Liver (tissue), 9 donors: ENCODE data around the gene ARL4D. TPM values are rescaled to one million over a fixed set of nuclear protein-coding genes. Genes with fewer than 3 reads are reported as not detected.
A peak's percentile ranks its signal among the peaks of the same experiment; 100 is the strongest.

Source experiments
- DNase-seq: peaks from one replicate; pipeline ENCODE4 v3.0.0-alpha.2; 2017; ENCODE audit warnings: low spot score
- H3K27ac ChIP-seq, 2 donors: one replicate each; pipeline ENCODE4 v1.7.0; 2013; ENCODE audit warnings: inconsistent platforms in 2 of 2, low read length in 2 of 2, control low read depth in 1 of 2, low read depth in 1 of 2, mild to moderate bottlenecking in 1 of 2
- H3K27me3 ChIP-seq, 4 donors: one replicate each; pipeline versions ENCODE4 v1.6.1 to v1.7.0; 2013; ENCODE audit warnings: low read length in 3 of 4, inconsistent platforms in 1 of 4, mild to moderate bottlenecking in 1 of 4, moderate library complexity in 1 of 4; ENCODE audit not compliant: control insufficient read depth in 4 of 4, insufficient read depth in 4 of 4
- H3K36me3 ChIP-seq, 4 donors: one replicate each; pipeline versions ENCODE4 v1.6.1 to v1.7.0; 2013; ENCODE audit warnings: low read length in 3 of 4, mild to moderate bottlenecking in 3 of 4, low read depth in 1 of 4, moderate library complexity in 1 of 4; ENCODE audit not compliant: control insufficient read depth in 4 of 4, insufficient read depth in 3 of 4
- H3K4me1 ChIP-seq, 4 donors: one replicate each; pipeline versions ENCODE4 v1.6.1 to v1.7.0; 2013; ENCODE audit warnings: low read length in 3 of 4, mild to moderate bottlenecking in 3 of 4, moderate library complexity in 1 of 4; ENCODE audit not compliant: control insufficient read depth in 4 of 4, insufficient read depth in 4 of 4
- H3K4me3 ChIP-seq, 3 donors: one replicate each; pipeline versions ENCODE4 v1.6.1 to v1.7.0; 2013; ENCODE audit warnings: low read length in 3 of 3, control low read depth in 1 of 3, low read depth in 1 of 3, mild to moderate bottlenecking in 1 of 3
- H3K9ac ChIP-seq, 2 donors: one replicate each; pipeline ENCODE4 v1.7.0; 2013; ENCODE audit warnings: low read length in 2 of 2, mild to moderate bottlenecking in 2 of 2, moderate library complexity in 2 of 2, control low read depth in 1 of 2, low read depth in 1 of 2
- H3K9me3 ChIP-seq, 4 donors: one replicate each; pipeline versions ENCODE4 v1.6.1 to v1.7.0; 2013; ENCODE audit warnings: low read length in 3 of 4; ENCODE audit not compliant: control insufficient read depth in 4 of 4
- ATF3 ChIP-seq: IDR thresholded peaks from 2 replicates; pipeline ENCODE4 v1.6.1; 2016; ENCODE audit warnings: antibody characterized with exemption
- CTCF ChIP-seq: fragments of 150-350 bp; IDR thresholded peaks from 2 replicates; pipeline ENCODE4 v1.5.1; 2017; ENCODE audit warnings: improper control_type of control experiment, low read depth, low read length; ENCODE audit not compliant: missing input control
- EGR1 ChIP-seq, 2 donors: IDR thresholded peaks; 2 replicates each; pipeline ENCODE4 v1.6.1; 2016 to 2018; ENCODE audit warnings: antibody characterized with exemption in 2 of 2, low read depth in 2 of 2
- FOXA1 ChIP-seq: IDR thresholded peaks from 2 replicates; pipeline ENCODE4 v1.6.1; 2016; ENCODE audit warnings: antibody characterized with exemption
- FOXA2 ChIP-seq: IDR thresholded peaks from 2 replicates; pipeline ENCODE4 v1.6.1; 2016; ENCODE audit warnings: antibody characterized with exemption
- GABPA ChIP-seq, 2 donors: IDR thresholded peaks in 1 of 2; conservative IDR thresholded peaks in 1 of 2; 2 replicates each; pipeline ENCODE4 v1.6.1; 2016; ENCODE audit warnings: antibody characterized with exemption in 2 of 2, mild to moderate bottlenecking in 1 of 2, moderate library complexity in 1 of 2
- HNF4A ChIP-seq, 2 donors: conservative IDR thresholded peaks; 2 replicates each; pipeline ENCODE4 v1.6.1; 2016; ENCODE audit warnings: antibody characterized with exemption in 2 of 2, mild to moderate bottlenecking in 2 of 2
- HNF4G ChIP-seq: IDR thresholded peaks from 2 replicates; pipeline ENCODE4 v1.6.1; 2016; ENCODE audit warnings: antibody characterized with exemption
- JUND ChIP-seq, 2 donors: IDR thresholded peaks; 2 replicates each; pipeline ENCODE4 v1.6.1; 2016; ENCODE audit warnings: antibody characterized with exemption in 2 of 2
- MAX ChIP-seq: IDR thresholded peaks from 2 replicates; pipeline ENCODE4 v1.6.1; 2016; ENCODE audit warnings: antibody characterized with exemption
- NR2F2 ChIP-seq: IDR thresholded peaks from 2 replicates; pipeline ENCODE4 v1.6.1; 2016; ENCODE audit warnings: antibody characterized with exemption
- RAD21 ChIP-seq, 2 donors: IDR thresholded peaks; 2 replicates each; pipeline ENCODE4 v1.6.1; 2016; ENCODE audit warnings: antibody characterized with exemption in 2 of 2, mild to moderate bottlenecking in 2 of 2
- REST ChIP-seq: IDR thresholded peaks from 2 replicates; pipeline ENCODE4 v1.6.1; 2016; ENCODE audit warnings: antibody characterized with exemption, mild to moderate bottlenecking
- RXRA ChIP-seq, 2 donors: IDR thresholded peaks; 2 replicates each; pipeline ENCODE4 v1.6.1; 2017 to 2018; ENCODE audit warnings: antibody characterized with exemption in 2 of 2, mild to moderate bottlenecking in 1 of 2
- SP1 ChIP-seq: IDR thresholded peaks from 2 replicates; pipeline ENCODE4 v1.6.1; 2018; ENCODE audit warnings: antibody characterized with exemption, mild to moderate bottlenecking
- TAF1 ChIP-seq: conservative IDR thresholded peaks from 2 replicates; pipeline ENCODE4 v1.6.1; 2016; ENCODE audit warnings: antibody characterized with exemption, mild to moderate bottlenecking
- YY1 ChIP-seq: IDR thresholded peaks from 2 replicates; pipeline ENCODE4 v1.6.1; 2016; ENCODE audit warnings: antibody characterized with exemption, mild to moderate bottlenecking
- ZBTB33 ChIP-seq: IDR thresholded peaks from 2 replicates; pipeline ENCODE4 v1.6.1; 2016; ENCODE audit warnings: antibody characterized with exemption
- WGBS: extraction: QIAGEN DNeasy Blood & Tissue Kit; methylation state at CpG from one replicate; pipeline ENCODE4 v1.1.7; 2013; 5-methylcytosine and 5-hydroxymethylcytosine counted together
- polyA plus RNA-seq, 2 donors: library from polyadenylated mRNA; stranded (reverse) in 1 of 2; unstranded in 1 of 2; fragments of 200-250 nt in 1 of 2; fragments of >200 nt in 1 of 2; fragmentation: Nextera tagmentation in 1 of 2; extraction: Ambion mirVana in 1 of 2; gene quantifications; one replicate each; pipeline versions ENCODE4 v1.2.1 to v1.2.3, GENCODE V29; 2013 to 2015
- total RNA-seq, 2 donors: library from RNA; depleted of rRNA; stranded (reverse); fragments of >200 nt; gene quantifications; one replicate each; pipeline ENCODE4 v1.2.3, GENCODE V29; 2014
- donor health status: healthy.
- donor health status: healthy.
- donor health status: healthy.
- donor health status: healthy.
- donor health status: healthy.

The ARL4D gene
- total and polyA plus RNA-seq, 4 donors: 13.6 to 39.2 (median 17.6) TPM

GRCh38 chr17:43389046-43389947 is 9.5 kb upstream of the ARL4D start:
- WGBS: under 1% methylated on average over 33 of the region's 33 CpGs
- no peaks in the 10 kb centered on the region for H3K9me3 ChIP-seq
- peak; percentile 79 for TF ChIP-seq YY1
- peak; percentile 80 to 82 for TF ChIP-seq RAD21 (IDR thresholded peaks at IDR 0.05)
- no peak for TF ChIP-seq HNF4G
- no peak for TF ChIP-seq ATF3
- peak; percentile 21 for TF ChIP-seq NR2F2
- TF ChIP-seq HNF4A (conservative IDR thresholded peaks at IDR 0.05): peak in 1 of 2 donors; percentile 26
- TF ChIP-seq JUND (IDR thresholded peaks at IDR 0.05): no peak
- no peak for TF ChIP-seq ZBTB33
- peak; percentile 88 for TF ChIP-seq CTCF
- TF ChIP-seq REST: no peak
- peak; percentile 17 to 19 for TF ChIP-seq RXRA (IDR thresholded peaks at IDR 0.05)
- peak; percentile 15 for TF ChIP-seq SP1
- no peak for TF ChIP-seq FOXA2
- peak in 1 of 2 donors; percentile 47 for TF ChIP-seq GABPA (IDR thresholded peaks at IDR 0.05 in 1 of 2, conservative IDR thresholded peaks at IDR 0.05 in 1 of 2)
- TF ChIP-seq MAX: peak; percentile 28
- TF ChIP-seq FOXA1: no peak
- TF ChIP-seq TAF1: no peak
- no peak for TF ChIP-seq EGR1 (IDR thresholded peaks at IDR 0.05; ENCODE audit: low read depth in 2 of 2)
- DNase-seq: peak; percentile 72
- no peaks in the 10 kb centered on the region for H3K36me3 ChIP-seq
- peak overlapping the region; percentile 43 to 85 (median 60) for H3K4me3 ChIP-seq
- peak overlapping the region; percentile 94 to 98 for H3K27ac ChIP-seq
- peak overlapping the region; percentile 96 to 99 for H3K9ac ChIP-seq
- no peaks in the 10 kb centered on the region for H3K27me3 ChIP-seq
- peaks cover 0 to 32% (median 25%) of the 10 kb centered on the region in 4 donors for H3K4me1 ChIP-seq
